Dedifferentiated amniotic fluid mesenchymal stem cell (primary cell): ENCODE results near the gene EPSTI1.
A peak's percentile ranks its signal among the peaks of the same experiment; 100 is the strongest.
"Not testable (repeated sequence)": the region's sequence is repeated elsewhere in the genome, so short reads cannot be mapped to it uniquely, and the experiment has no call there.

Experiments
- DNase-seq: peaks from one replicate; pipeline ENCODE4 v3.0.0-alpha.2; 2016; ENCODE audit errors: extremely low spot score

Gene EPSTI1, protein sequence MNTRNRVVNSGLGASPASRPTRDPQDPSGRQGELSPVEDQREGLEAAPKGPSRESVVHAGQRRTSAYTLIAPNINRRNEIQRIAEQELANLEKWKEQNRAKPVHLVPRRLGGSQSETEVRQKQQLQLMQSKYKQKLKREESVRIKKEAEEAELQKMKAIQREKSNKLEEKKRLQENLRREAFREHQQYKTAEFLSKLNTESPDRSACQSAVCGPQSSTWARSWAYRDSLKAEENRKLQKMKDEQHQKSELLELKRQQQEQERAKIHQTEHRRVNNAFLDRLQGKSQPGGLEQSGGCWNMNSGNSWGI

DNA sequence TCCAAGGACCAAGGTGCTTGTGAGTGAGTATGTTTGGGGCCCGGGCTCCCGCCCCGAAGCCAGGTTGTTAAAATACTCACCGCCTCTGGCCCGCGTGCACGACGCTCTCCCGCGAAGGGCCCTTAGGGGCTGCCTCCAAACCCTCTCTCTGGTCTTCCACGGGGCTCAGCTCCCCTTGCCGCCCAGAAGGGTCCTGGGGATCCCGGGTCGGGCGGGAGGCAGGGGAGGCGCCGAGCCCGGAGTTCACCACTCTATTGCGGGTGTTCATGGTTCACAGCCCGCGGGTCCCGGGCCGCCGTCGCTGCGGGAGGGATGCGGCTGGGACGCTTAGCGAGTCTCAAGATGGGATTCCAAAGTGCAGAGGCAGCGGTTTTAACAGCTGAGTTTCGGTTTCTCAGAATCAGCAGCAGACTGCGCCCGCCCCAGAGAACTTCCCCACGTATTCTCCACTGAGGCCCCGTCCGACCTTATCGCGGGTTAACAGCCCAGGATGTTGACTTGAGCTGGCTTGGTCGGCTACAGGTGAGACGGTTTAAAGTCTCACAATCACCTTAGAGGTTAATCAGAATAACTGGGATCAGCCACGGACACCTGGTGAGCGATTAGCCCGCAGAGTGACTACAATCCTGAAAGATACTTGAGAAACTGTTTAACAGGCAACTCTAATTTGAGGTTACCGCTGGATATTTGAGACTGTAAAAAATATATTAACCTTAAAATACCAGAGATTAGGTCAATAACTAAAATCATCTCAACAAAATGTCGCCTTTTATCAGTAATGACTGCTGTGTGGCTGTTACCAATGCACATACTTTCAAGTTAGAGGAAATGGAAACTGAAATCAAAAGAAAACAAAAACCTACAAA, at the start of gene EPSTI1:
Gene EPSTI1 (minus strand): TSS at position 344 of the 866 bp plus-strand sequence. CDS start 76 bp downstream, at position 268.
- peak; percentile 50 for DNase-seq

- DNase-seq: no peak
Measured at GRCh38 chr13:43041369-43041921, 49.4 kb upstream of the EPSTI1 start.

DNA sequence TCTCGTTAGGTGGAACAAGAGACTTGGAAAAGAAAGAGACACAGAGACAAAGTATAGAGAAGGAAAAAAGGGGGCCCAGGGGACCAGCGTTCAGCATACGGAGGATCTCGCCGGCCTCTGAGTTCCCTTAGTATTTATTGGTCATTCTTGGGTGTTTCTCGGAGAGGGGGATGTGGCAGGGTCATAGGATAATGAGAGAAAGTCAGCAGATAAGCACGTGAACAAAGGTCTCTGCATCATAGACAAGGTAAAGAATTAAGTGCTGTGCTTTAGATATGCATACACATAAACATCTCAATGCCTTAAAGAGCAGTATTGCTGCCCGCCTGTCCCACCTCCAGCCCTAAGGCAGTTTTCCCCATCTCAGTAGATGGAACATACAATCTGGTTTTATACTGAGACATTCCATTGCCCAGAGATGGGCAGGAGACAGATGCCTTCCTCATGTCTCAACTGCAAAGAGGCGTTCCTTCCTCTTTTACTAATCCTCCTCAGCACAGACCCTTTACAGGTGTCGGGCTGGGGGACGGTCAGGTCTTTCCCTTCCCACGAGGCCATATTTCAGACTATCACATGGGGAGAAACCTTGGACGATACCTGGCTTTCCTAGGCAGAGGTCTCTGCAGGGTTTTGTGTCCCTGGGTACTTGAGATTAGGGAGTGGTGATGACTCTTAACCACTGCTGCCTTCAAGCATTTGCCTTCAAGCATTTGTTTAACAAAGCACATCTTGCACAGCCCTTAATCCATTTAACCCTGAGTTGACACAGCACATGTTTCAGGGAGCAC, 48.7 kb upstream of the EPSTI1 start:
- DNase-seq: not testable (repeated sequence)

GRCh38 chr13:43039966-43040365, 47.9 kb upstream of the EPSTI1 start:
- DNase-seq: no peak

DNA sequence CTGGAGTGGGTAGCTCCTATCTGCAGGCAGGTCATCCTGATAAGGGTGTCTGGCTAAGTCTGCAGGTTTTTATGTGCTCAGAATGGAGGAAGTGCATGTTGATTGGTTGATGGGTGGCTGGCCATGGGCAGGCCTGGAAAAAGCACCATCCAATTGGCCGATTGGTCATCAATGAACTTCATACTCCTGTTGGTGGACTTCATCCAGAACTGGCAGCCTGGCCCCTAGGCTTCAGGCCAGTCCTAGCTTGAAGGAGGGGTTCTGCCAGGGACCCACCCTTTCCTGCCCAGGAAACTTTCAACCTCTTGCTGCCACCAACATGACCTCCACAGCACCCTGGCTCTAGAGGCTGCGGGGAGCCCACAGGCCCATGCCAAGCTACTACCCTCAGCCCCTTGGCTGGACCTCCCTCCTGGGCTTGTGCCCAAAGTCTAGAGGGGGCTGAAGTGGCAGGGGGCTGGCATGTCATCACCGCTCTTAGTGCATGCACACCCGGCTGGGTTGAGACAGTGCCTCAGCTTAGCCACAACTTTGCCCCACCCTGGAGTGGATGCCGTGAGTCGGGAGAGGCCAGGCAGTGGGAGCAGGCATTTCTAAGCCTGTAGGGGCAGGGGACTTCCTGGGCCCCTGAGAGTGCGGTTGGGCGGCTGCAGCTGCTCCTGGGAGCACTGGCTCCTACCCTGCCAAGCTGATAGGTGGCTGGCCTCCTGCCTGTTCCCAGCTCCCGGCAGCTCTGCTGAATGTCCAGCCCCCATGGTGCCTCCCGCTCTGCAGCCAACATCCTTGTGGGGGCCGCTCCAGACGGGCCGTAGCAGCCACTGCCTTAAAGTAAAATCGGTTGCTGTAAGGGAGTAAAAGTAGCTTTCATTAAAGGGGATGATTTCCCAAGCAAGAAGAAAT, 44.6 kb upstream of the EPSTI1 start:
- DNase-seq: no peak

GRCh38 chr13:43033038-43033437, 41.0 kb upstream of the EPSTI1 start:
- DNase-seq: no peak

GRCh38 chr13:43031881-43032280, 39.8 kb upstream of the EPSTI1 start:
- DNase-seq: no peak

DNA sequence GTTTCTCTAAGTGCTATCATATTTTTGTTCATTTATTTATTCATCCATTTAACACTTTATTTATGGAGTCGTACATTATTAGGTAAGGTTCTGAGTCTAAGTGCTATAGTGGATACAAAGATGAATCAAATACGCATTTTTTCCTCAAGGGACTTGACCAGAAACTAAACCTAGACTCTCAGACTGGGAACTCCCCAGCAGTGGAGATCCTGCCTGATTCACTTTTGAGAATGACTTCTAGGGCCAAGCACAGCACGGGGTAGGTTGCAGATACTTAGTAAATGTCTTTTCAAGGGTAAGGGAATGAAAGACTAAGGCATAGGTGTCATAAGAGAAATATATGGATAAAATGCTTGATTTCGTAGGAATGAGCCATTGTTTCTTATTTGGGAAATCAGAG, 38.5 kb upstream of the EPSTI1 start:
- DNase-seq: no peak

DNA sequence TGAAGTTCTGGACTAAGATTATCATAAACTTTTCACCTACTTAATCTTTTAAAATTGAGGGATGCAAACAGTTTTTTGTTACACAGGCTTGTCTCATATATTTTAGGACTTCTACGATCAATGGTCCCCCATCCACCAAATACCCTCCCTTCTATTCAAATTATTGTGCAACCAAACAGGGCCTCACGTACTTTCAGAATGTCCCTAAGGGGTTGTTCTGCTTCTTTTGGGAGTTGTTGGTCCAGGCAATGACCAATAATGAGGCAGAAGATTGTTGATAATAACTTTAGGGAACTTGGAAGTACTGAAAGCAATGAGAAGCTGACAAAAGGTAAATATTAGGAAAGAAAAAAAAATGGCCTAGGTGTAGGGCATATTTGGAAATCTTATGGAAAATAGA, 34.2 kb upstream of the EPSTI1 start:
- no peak for DNase-seq

GRCh38 chr13:43023289-43023963, 31.4 kb upstream of the EPSTI1 start, which contains the start of gene DNAJC15:
TSS of gene DNAJC15 (plus strand) at chr13:43023586. CDS start at chr13:43023627, 41 bp downstream.
- no peak for DNase-seq

- no peak for DNase-seq
Measured at GRCh38 chr13:43022934-43023288, 30.9 kb upstream of the EPSTI1 start.

- no peak for DNase-seq
Measured at GRCh38 chr13:43021926-43022670, 30.1 kb upstream of the EPSTI1 start.

GRCh38 chr13:43020794-43021193, 28.8 kb upstream of the EPSTI1 start:
- DNase-seq: no peak

DNA sequence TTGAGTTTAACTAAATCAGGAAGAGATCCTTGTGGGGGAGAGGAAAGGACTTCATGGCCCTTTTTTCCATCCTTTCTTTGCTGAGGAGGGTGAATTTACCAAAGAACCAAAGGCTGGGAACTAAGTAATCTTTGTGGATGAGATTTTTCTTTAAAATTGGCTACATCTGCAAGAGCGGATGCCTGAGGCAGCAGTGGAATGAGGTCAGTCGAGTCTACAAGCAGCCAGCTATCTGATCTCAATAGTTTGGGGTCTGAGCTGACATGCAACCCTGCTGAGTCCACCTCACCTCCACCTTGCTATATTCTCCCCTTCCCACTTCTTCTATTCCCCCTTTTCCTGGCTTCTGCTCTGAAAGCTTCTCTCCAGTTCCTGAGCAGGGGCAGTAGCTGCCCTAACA, 27.8 kb upstream of the EPSTI1 start:
- no peak for DNase-seq

GRCh38 chr13:43016226-43016625, 24.2 kb upstream of the EPSTI1 start:
- DNase-seq: no peak

- DNase-seq: no peak
Measured at GRCh38 chr13:43014162-43014561, 22.1 kb upstream of the EPSTI1 start.

- no peak for DNase-seq
Measured at GRCh38 chr13:43009506-43009905, 17.5 kb upstream of the EPSTI1 start.

DNA sequence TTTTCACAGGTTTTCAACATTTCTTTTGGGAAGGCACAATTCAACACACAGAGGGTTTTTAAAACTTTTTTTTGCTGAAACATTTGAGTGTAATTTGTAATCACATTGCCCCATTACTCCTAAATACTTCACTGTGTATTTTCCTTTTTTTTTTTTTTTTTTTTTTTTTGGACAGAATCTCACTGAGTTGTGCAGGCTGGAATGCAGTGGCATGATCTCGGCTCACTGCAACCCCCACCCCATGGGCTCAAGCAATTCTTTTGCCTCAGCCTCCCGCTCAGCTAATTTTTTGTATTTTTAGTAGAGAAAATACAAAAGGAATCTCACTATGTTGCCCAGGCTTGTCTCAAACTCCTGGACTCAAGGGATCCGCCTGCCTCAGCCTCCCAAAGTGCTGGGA, 16.6 kb upstream of the EPSTI1 start:
- no peak for DNase-seq

DNA sequence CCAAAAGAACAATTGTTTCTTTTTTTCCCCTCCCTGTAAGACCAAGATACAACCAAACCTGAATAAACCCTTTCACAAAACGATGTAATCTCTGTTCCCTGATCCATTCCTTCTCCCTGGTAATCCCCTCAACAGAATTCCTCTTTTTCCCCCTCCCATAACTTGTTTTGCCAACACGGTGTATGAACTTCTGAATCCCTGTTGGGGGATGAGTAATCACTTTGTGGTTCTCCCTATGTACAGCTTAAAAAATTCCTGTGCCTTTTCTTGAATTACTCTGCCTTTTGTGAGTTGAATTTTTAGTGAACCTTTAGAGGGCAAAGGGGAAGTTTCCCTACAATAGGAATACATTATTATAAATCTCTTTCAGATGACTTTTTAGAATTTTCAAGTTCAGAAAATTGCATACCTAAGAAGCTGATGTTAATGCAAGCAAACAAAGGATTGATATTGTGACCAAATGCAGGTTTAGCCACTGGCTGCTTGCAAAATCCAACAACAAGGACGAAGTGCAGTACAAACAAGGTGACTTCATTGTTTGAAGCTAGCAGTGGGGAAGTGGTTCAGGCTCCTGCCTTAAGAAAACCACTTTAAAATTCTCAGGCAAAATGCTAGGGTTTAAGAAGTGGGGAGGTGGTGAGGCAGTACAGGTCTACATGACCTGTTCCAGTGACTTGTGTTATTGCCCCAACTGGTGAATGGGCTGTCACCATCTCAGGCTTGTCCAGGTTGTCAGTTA, 15.0 kb upstream of the EPSTI1 start:
- no peak for DNase-seq
